ENCODE measurements around the gene ANO7. TPM values are rescaled to one million over a fixed set of nuclear protein-coding genes. Genes with fewer than 3 reads are reported as not detected.

The ANO7 gene
- total RNA-seq, 1 experiment from 2014 or later, result 5.2 TPM

DNA sequence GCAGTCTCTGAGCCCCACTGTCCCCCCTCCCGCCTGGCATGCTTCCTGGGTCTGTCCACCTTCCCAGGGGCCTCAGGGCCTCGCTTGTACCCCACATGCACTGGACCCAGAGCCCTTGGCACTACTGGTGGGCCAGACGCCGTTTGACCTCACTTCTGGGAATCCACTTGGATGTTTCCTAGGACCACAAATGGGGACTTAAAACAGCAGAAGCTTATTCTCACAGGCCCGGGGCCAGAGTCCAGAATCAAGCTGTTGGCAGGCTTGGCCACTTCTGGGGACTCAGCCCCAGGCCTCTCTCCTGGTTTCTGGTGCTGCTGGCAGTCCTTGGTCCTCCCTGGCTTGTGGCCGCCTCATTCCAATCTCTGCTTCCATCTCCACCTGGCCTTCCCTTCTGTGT is 19.6 kb downstream of the ANO7 start:
- Histone ChIP-seq H3K27ac (ENCODE audit: insufficient read length, low read depth, low read length) (no peak overlapping the region), H3K4me2 (ENCODE audit: insufficient read depth, insufficient read length, low read length) (no peak overlapping the region), H4K91ac (ENCODE audit: insufficient read length, low read depth, low read length) (no peak overlapping the region), H3K18ac (ENCODE audit: insufficient read length, low read depth, low read length) (no peak overlapping the region), H3K4me1 (ENCODE audit: insufficient read depth, low read length) (no peaks in the 10 kb centered on the region), H3K9ac (ENCODE audit: extremely low read depth, insufficient read length, low read length) (no peak overlapping the region), H2AFZ (ENCODE audit: low read length) (no peak overlapping the region), H2BK20ac (ENCODE audit: low read depth, low read length, poor library complexity, severe bottlenecking) (no peak overlapping the region), H2BK15ac (ENCODE audit: low read depth, low read length) (no peak overlapping the region), H3K14ac (ENCODE audit: insufficient read depth, low read length) (no peak overlapping the region), H3K56ac (ENCODE audit: insufficient read length, low read depth, low read length) (no peak overlapping the region), H4K8ac (replicated peaks; ENCODE audit: insufficient read length, low read depth, low read length) (no peak overlapping the region), H3T11ph (ENCODE audit: low read length) (no peak overlapping the region), H3K79me1 (ENCODE audit: insufficient read depth, low read depth, low read length, poor library complexity, severe bottlenecking) (no peaks in the 10 kb centered on the region), H4K5ac (ENCODE audit: insufficient read length, low read depth, low read length) (no peak overlapping the region), H2AK5ac (ENCODE audit: insufficient read length, low read length) (no peak overlapping the region), H3K23ac (ENCODE audit: insufficient read length, low read depth, low read length) (no peak overlapping the region), H3K27me3 (ENCODE audit: insufficient read depth, low read length) (no peaks in the 10 kb centered on the region), H2BK5ac (ENCODE audit: insufficient read length, low read length) (no peak overlapping the region), H3K79me2 (ENCODE audit: insufficient read depth, low read length) (no peaks in the 10 kb centered on the region), H2BK12ac (ENCODE audit: insufficient read length, low read depth, low read length) (no peak overlapping the region), H3K4ac (ENCODE audit: low read depth, low read length) (no peak overlapping the region), H3K9me3 (ENCODE audit: control insufficient read depth, low read depth, low read length) (no peaks in the 10 kb centered on the region), H3K23me2 (ENCODE audit: insufficient read length, low read depth, low read length, poor library complexity, severe bottlenecking) (peaks cover 4% of the 10 kb centered on the region), H4K20me1 (ENCODE audit: control insufficient read depth, insufficient read depth, insufficient read length) (no peaks in the 10 kb centered on the region), H2BK120ac (ENCODE audit: low read depth, low read length, poor library complexity, severe bottlenecking) (no peak overlapping the region)
- Mint-ChIP-seq H3K4me1 (peaks cover 7 to 9% of the 10 kb centered on the region in 2 experiments), H3K4me3 (no peak overlapping the region), H3K9me3 (no peaks in the 10 kb centered on the region), H3K27ac (no peak overlapping the region), H3K36me3 (ENCODE audit: insufficient read depth in 1 of 3, low read depth in 3 of 3) (no peaks in the 10 kb centered on the region; a peak in 1 of 7 replicates), H3K27me3 (ENCODE audit: low read depth) (peaks cover 3% of the 10 kb centered on the region)
- DNase-seq, result no peak
- TF ChIP-seq, protein P1, sequence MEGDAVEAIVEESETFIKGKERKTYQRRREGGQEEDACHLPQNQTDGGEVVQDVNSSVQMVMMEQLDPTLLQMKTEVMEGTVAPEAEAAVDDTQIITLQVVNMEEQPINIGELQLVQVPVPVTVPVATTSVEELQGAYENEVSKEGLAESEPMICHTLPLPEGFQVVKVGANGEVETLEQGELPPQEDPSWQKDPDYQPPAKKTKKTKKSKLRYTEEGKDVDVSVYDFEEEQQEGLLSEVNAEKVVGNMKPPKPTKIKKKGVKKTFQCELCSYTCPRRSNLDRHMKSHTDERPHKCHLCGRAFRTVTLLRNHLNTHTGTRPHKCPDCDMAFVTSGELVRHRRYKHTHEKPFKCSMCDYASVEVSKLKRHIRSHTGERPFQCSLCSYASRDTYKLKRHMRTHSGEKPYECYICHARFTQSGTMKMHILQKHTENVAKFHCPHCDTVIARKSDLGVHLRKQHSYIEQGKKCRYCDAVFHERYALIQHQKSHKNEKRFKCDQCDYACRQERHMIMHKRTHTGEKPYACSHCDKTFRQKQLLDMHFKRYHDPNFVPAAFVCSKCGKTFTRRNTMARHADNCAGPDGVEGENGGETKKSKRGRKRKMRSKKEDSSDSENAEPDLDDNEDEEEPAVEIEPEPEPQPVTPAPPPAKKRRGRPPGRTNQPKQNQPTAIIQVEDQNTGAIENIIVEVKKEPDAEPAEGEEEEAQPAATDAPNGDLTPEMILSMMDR (conservative IDR thresholded peaks at IDR 0.05), result no peak
- no CpG with 5 or more reads among the region's 6 CpGs for WGBS (ENCODE audit: extremely low coverage, insufficient read length, low lambda C conversion rate)
